GM21447 (cell line): ENCODE measurements around the gene OLIG2.

Experiments
- ATAC-seq: cut with Tn5 transposase; IDR thresholded peaks from one replicate; pipeline ENCODE4 v1.9.1; 2021; ENCODE audit not compliant: unreplicated experiment

The OLIG2 gene

DNA sequence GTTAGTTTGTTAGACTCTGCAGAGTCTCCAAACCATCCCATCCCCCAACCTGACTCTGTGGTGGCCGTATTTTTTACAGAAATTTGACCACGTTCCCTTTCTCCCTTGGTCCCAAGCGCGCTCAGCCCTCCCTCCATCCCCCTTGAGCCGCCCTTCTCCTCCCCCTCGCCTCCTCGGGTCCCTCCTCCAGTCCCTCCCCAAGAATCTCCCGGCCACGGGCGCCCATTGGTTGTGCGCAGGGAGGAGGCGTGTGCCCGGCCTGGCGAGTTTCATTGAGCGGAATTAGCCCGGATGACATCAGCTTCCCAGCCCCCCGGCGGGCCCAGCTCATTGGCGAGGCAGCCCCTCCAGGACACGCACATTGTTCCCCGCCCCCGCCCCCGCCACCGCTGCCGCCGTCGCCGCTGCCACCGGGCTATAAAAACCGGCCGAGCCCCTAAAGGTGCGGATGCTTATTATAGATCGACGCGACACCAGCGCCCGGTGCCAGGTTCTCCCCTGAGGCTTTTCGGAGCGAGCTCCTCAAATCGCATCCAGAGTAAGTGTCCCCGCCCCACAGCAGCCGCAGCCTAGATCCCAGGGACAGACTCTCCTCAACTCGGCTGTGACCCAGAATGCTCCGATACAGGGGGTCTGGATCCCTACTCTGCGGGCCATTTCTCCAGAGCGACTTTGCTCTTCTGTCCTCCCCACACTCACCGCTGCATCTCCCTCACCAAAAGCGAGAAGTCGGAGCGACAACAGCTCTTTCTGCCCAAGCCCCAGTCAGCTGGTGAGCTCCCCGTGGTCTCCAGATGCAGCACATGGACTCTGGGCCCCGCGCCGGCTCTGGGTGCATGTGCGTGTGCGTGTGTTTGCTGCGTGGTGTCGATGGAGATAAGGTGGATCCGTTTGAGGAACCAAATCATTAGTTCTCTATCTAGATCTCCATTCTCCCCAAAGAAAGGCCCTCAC lies at the start of gene OLIG2:
Gene OLIG2 (plus strand): TSS at position 447 of the 954 bp plus-strand sequence. CDS start 928 bp downstream, outside the sequence.
- ATAC-seq, result no peak

GRCh38 chr21:32976791-32977190 lies 48.9 kb upstream of the OLIG2 start:
- no peak for ATAC-seq

DNA sequence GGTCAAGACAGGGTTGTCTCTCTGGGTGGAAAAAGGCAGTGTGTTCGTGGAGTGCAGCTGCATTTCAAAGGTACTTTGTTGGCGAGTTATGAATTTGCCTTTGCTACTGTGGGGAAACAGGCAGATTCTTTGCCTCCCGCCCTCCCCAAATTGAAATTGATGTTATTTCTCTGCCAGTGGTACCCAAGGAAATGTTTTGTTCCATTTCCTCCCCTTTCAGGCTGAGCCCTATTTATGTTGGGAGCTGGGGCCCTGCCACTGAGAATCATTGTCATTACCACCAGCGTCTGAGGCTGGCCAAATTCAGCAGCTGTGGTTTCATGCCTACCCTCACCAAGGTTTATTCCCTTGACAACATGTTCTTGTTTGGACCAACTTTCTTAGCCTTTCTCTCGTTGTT lies 48.5 kb upstream of the OLIG2 start:
- ATAC-seq, result no peak

- ATAC-seq, result no peak
Observed at GRCh38 chr21:32978331-32979270, 47.1 kb upstream of the OLIG2 start.

- ATAC-seq, result no peak
Observed at GRCh38 chr21:32979598-32980268, 46.0 kb upstream of the OLIG2 start.

DNA sequence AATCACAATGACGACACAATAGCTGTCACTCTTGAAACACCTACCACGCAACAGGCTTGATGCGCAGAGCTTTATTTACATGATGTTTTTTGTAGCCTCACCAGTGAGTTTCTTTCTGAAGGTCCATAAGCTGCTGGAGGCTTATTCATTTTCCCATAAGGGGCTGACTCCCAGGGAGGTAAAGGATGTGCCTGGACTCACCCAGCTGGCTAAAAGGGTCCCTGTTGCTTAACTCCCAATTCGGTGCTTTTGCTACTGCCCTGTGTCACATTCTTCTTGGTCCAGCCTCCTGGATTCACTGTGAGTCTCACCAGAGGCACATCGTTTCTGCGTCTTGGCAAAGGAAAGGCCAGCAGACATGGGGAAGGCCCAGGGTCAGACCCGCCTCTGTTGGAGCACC lies 44.6 kb upstream of the OLIG2 start:
- ATAC-seq, result no peak

- no peak for ATAC-seq
Observed at GRCh38 chr21:32990666-32991065, 35.1 kb upstream of the OLIG2 start.

DNA sequence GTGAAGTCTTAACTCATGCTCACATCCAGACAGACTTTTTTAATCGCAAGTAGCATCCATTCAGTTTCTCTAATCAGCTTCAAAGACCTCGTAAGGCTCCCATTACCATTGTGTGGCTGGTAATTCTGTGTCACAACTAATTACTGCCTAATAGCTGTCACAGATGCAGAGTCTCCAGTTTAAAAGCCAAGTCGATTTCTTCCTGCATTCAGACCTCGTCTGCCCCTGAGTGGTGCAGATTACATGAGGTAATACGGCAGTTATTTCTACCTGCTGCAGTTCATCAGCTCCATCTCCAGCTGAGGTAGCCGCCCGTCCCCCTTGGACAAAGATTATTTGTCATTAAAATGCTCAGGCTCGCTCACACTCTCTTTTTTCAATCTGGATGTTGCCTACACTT lies 34.4 kb upstream of the OLIG2 start:
- ATAC-seq, result no peak

DNA sequence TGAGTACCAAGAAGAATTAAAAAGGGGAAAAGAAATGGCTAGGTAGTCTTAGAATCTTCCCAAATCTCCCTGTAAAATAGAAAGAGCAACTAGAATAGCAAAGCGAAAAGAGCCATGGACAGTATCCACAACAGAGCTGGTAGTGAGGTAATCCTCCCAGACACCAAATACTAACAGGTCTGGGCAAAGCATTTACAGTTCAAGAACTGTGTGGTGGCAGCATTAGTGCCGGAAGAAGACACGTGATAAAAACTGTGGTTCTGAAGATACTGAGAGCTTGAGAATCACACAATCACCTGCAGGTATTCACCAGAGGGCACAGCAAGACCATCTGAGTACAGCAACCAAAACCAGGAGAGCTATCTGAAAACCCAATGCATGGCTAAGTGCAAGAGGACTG lies 31.8 kb upstream of the OLIG2 start:
- ATAC-seq, result no peak

- no peak for ATAC-seq
Observed at GRCh38 chr21:32994305-32994704, 31.4 kb upstream of the OLIG2 start.

GRCh38 chr21:33007747-33008146 lies 18.0 kb upstream of the OLIG2 start:
- ATAC-seq, result no peak

- no peak for ATAC-seq
Observed at GRCh38 chr21:33008333-33009051, 17.2 kb upstream of the OLIG2 start.

GRCh38 chr21:33010931-33011330 lies 14.8 kb upstream of the OLIG2 start:
- ATAC-seq, result no peak

DNA sequence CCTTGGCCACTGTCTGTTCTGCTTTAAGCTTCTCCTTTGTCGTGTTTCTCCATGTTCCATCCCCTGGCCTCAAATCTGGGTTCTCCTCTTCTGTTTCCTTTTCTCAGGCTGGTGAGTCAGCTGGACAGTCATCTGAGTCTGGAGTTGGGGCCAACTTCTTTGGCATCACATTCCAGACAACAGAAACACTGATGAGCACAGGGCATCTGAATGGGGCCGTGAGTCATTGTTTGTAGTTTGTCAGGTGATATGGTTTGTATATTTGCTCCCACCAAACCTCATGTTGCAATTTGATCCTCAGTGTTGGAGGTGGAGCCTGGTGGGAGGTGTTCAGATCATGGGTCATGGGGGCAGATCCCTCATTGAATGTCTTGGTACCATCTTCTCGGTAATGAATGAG lies 14.3 kb upstream of the OLIG2 start:
- ATAC-seq, result no peak

DNA sequence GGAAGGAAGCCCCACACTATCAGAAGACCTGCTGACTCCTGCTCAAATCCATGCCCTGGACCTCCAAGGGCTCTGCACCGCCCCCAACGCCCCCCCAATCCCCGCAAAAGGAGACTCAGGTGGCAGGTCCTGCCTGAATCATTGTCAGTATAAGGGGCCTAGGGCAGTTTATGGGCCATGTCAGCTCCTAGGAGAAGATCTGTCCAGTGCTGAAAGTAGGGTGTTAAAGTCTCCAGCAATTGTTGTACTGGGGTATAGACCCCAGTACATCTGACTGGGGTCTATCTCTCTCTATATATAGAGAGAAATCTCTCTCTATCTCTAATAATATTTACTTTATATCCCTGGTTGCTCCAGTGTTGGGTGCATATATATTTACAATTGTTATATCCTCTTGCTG lies 12.1 kb upstream of the OLIG2 start:
- ATAC-seq, result no peak

GRCh38 chr21:33014331-33014730 lies 11.4 kb upstream of the OLIG2 start:
- no peak for ATAC-seq

- no peak for ATAC-seq
Observed at GRCh38 chr21:33015096-33015495, 10.6 kb upstream of the OLIG2 start.

- ATAC-seq, result no peak
Observed at GRCh38 chr21:33015756-33016155, 10.0 kb upstream of the OLIG2 start.

- ATAC-seq, result no peak
Observed at GRCh38 chr21:33018707-33019465, 6.8 kb upstream of the OLIG2 start.

DNA sequence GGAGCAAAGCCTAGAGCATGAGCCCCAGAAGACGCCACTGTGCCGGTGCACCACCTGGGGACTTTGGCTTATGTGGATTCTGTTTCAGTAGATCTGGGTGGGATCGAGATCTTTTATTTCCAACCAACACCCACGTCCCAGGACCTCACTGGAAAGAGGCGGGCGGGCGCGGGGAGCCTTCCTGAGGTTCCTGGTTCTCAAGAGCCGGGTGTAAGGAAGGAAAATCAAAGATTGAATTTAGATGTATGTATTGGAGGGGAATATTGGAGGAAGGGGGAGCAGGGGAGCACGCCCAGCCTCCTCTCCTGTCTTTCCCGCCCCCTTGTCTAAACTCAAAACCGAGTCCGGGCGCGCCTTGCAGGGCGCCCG lies 6.2 kb upstream of the OLIG2 start:
- no peak for ATAC-seq
